CD4-positive, alpha-beta T cell (primary cell): Measurements from ENCODE around the gene KDM3B. TPM values are rescaled to one million over a fixed set of nuclear protein-coding genes. Genes with fewer than 3 reads are reported as not detected.

ENCODE experiments used
- ATAC-seq: fragments of 200-7000 bp; cut with Tn5 transposase; one replicate; pipeline ENCODE4 v1.10.0; 2022; ENCODE audit warnings: mild to moderate bottlenecking; ENCODE audit not compliant: poor library complexity
- CTCF ChIA-PET: fragments of 350-600 bp; sonication (Branson Sonifier 250); formaldehyde crosslinking; loops from one replicate; lab custom pipeline; 2021; ENCODE audit warnings: antibody characterized with exemption, inconsistent platforms; lab: Charles Lee
- POLR2A ChIA-PET: fragments of 350-600 bp; sonication (Branson Sonifier 250); formaldehyde crosslinking; loops from one replicate; lab custom pipeline; 2021; ENCODE audit warnings: antibody characterized with exemption, inconsistent platforms; lab: Charles Lee
- DNase-seq, 14 experiments: peaks; one replicate each; pipeline ENCODE4 v3.0.0-alpha.2; 2013 to 2020; ENCODE audit warnings: mixed read lengths in 2 of 14
- H3K27ac ChIP-seq, 2 donors: one replicate each; pipeline versions ENCODE4 v1.5.1 to v1.7.0; 2013; ENCODE audit warnings: low read length in 2 of 2, low read depth in 1 of 2, mild to moderate bottlenecking in 1 of 2
- H3K27me3 ChIP-seq, 2 experiments: 1 replicate in 1 of 2; 2 replicates in 1 of 2; pipeline versions ENCODE4 v1.6.1 to v1.7.0; 2013; ENCODE audit warnings: low read length in 2 of 2, control low read depth in 1 of 2, mild to moderate bottlenecking in 1 of 2, moderate library complexity in 1 of 2; ENCODE audit not compliant: insufficient read depth in 2 of 2, control insufficient read depth in 1 of 2
- H3K36me3 ChIP-seq: one replicate; pipeline ENCODE4 v1.6.1; 2013; ENCODE audit warnings: low read length, control low read depth; ENCODE audit not compliant: insufficient read depth
- H3K4me1 ChIP-seq: one replicate; pipeline ENCODE4 v1.6.1; 2013; ENCODE audit warnings: low read length, control low read depth; ENCODE audit not compliant: insufficient read depth
- H3K4me3 ChIP-seq: one replicate; pipeline ENCODE4 v1.5.1; 2013; ENCODE audit warnings: mild to moderate bottlenecking, low read length, moderate library complexity
- H3K9me3 ChIP-seq, 2 experiments: 1 replicate in 1 of 2; 2 replicates in 1 of 2; pipeline versions ENCODE4 v1.6.1 to v1.7.0; 2013; ENCODE audit warnings: low read length in 2 of 2, mild to moderate bottlenecking in 2 of 2, control low read depth in 1 of 2, moderate library complexity in 1 of 2; ENCODE audit not compliant: control insufficient read depth in 1 of 2, insufficient read depth in 1 of 2
- H3K27ac Mint-ChIP-seq: one replicate; pipeline ENCODE4 v1.8.0; 2020; ENCODE audit warnings: mixed read lengths
- H3K27me3 Mint-ChIP-seq: one replicate; pipeline ENCODE4 v1.8.0; 2021; ENCODE audit warnings: mixed read lengths
- H3K36me3 Mint-ChIP-seq: one replicate; pipeline ENCODE4 v1.8.0; 2021; ENCODE audit warnings: low read depth, mixed read lengths
- H3K4me1 Mint-ChIP-seq: one replicate; pipeline ENCODE4 v1.8.0; 2021; ENCODE audit warnings: low read depth, mixed read lengths
- H3K4me3 Mint-ChIP-seq: one replicate; pipeline ENCODE4 v1.8.0; 2020; ENCODE audit warnings: mild to moderate bottlenecking, mixed read lengths
- H3K9me3 Mint-ChIP-seq: one replicate; pipeline ENCODE4 v1.8.0; 2020; ENCODE audit warnings: mixed read lengths
- CTCF ChIP-seq: fragments of 200-600 bp; IDR thresholded peaks from one replicate; pipeline ENCODE4 v1.8.0; 2022; ENCODE audit warnings: antibody characterized with exemption, mild to moderate bottlenecking
- intact Hi-C, 2 experiments: fragments of 100-400 bp; cut with DNase I in 1 of 2; cut with micrococcal nuclease in 1 of 2; formaldehyde crosslinking; loops; one replicate each; pipeline versions ENCODE4 v1.15.1 to v1.9.0; 2023 to 2025; cut with DNase I, micrococcal nuclease
- total RNA-seq, 174 experiments: library from RNA in 2 of 174; stranded (reverse) in 2 of 174; gene quantifications; one replicate each; pipeline ENCODE4 v1.2.3 and lab custom pipeline; 2021 to 2026

Gene KDM3B
- total RNA-seq, 2 experiments from 2014 or later: 59.5 to 66.0 TPM

- H3K4me1 ChIP-seq: peaks cover 21% of the 10 kb centered on the region
- no peaks in the 10 kb centered on the region for H3K27me3 ChIP-seq
- H3K27ac Mint-ChIP-seq: no peak overlapping the region
- CTCF ChIA-PET: no interaction called here
- no peaks in the 10 kb centered on the region for H3K9me3 ChIP-seq
- no peaks in the 10 kb centered on the region for H3K9me3 Mint-ChIP-seq
- intact Hi-C loops: no loop called here
- H3K4me3 ChIP-seq: no peak overlapping the region
- ATAC-seq (no peak), DNase-seq (no peak)
- peaks cover 9% of the 10 kb centered on the region for H3K36me3 ChIP-seq
- H3K36me3 Mint-ChIP-seq: peaks cover 28% of the 10 kb centered on the region
- POLR2A ChIA-PET: no interaction called here
- no peak overlapping the region for H3K27ac ChIP-seq
- no peak for TF ChIP-seq CTCF
- H3K27me3 Mint-ChIP-seq: no peaks in the 10 kb centered on the region
- no peak overlapping the region for H3K4me3 Mint-ChIP-seq
- peaks cover 63% of the 10 kb centered on the region for H3K4me1 Mint-ChIP-seq
Measured at GRCh38 chr5:138364576-138364975, 12.1 kb downstream of the KDM3B start.

GRCh38 chr5:138366632-138367382 is 14.3 kb downstream of the KDM3B start:
- intact Hi-C loops: no loop called here
- POLR2A ChIA-PET: interaction anchor here (0.7 kb wide), 1 partner anchor 14 kb away, joined by 4 read pairs; no protein-coding TSS in a partner anchor
- CTCF ChIA-PET: interaction anchor here (1.6 kb wide), 1 partner anchor 12 kb away, joined by 5 read pairs; no protein-coding TSS in a partner anchor
- Mint-ChIP-seq H3K36me3 (peaks cover 14% of the 10 kb centered on the region), H3K9me3 (no peaks in the 10 kb centered on the region), H3K27me3 (no peaks in the 10 kb centered on the region), H3K4me1 (peaks cover 54% of the 10 kb centered on the region), H3K27ac (no peak overlapping the region), H3K4me3 (no peak overlapping the region)
- DNase-seq (no peak), ATAC-seq (no peak)
- Histone ChIP-seq H3K4me1 (peaks cover 20% of the 10 kb centered on the region), H3K27ac (no peak overlapping the region), H3K4me3 (no peak overlapping the region), H3K27me3 (no peaks in the 10 kb centered on the region), H3K9me3 (no peaks in the 10 kb centered on the region), H3K36me3 (peaks cover 5% of the 10 kb centered on the region)
- no peak for TF ChIP-seq CTCF

GRCh38 chr5:138369261-138369660 is 16.8 kb downstream of the KDM3B start:
- Mint-ChIP-seq H3K27me3 (no peaks in the 10 kb centered on the region), H3K4me3 (no peak overlapping the region), H3K36me3 (peaks cover 24% of the 10 kb centered on the region), H3K27ac (peak overlapping the region; percentile 24), H3K9me3 (no peaks in the 10 kb centered on the region), H3K4me1 (peaks cover 54% of the 10 kb centered on the region)
- peaks cover 18% of the 10 kb centered on the region for H3K4me1 ChIP-seq
- H3K36me3 ChIP-seq: peaks cover 16% of the 10 kb centered on the region
- H3K27ac ChIP-seq: peak overlapping the region in 1 of 2 donors; percentile 9
- ATAC-seq (no peak), DNase-seq (peak in 2 of 14 experiments; percentile 25 to 36)
- intact Hi-C loops: no loop called here
- no peaks in the 10 kb centered on the region for H3K27me3 ChIP-seq
- no peaks in the 10 kb centered on the region for H3K9me3 ChIP-seq
- no peak for TF ChIP-seq CTCF
- ChIA-PET CTCF (interaction anchor here (1.3 to 6.4 kb wide), 2 partner anchors 17 kb away, joined by 10 to 32 read pairs; partner anchors contain the start of gene KDM3B), POLR2A (interaction anchor here (3.3 kb wide), 1 partner anchor 16 kb away, joined by 12 read pairs; the partner anchor contains the start of gene KDM3B)
- H3K4me3 ChIP-seq: no peak overlapping the region
